Stimulated activated CD4-positive, alpha-beta T cell treated with anti-CD3 and anti-CD28 coated beads, Interleukin-2, amount 100 ng/mL, for 4 hours (primary cell): Measurements from ENCODE around the gene MAPK4.
"Not testable (repeated sequence)": the region's sequence is repeated elsewhere in the genome, so short reads cannot be mapped to it uniquely, and the experiment has no call there.

Source experiments
- DNase-seq: peaks from one replicate; pipeline ENCODE4 v3.0.0-alpha.2; 2020; ENCODE audit warnings: low read depth

Gene MAPK4

DNA sequence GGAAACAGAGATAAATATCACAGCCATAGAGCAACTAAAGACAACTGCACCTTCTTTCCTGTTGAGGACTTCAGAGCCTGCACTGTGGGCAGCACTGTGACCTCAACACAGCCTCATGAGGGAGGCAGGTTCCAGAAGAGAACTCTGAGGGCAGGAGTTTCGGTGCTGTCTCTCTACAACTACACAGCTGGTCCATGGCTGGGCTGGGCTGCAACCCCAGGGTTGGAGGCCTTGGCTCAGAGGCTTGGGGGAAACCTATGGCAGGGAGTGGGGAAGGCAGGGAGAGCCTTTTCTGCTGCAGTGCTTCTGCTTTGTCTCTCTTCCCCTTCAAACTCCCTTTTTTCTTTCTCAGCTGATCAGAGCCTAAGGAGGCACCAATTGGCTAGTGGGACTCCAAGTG is 193.4 kb downstream of the MAPK4 start:
- DNase-seq: no peak

DNA sequence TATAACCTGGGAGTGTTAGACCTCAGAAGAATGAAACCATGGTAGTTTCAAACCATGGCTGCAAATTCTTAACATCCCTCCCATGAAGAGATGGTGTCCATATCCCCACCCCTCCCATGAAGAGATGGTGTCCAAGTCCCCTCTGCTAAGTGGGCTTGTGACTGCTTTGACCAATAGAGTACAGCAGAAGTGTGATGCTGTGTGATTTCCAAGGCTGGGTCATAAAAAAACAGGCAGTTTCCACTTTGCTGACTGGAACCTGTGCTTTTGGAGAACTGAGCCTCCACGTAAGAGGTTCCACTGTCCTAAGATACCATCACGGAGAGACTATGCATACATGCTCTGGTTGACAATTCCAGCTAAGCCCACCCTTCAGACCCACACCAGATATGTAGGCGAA is 194.4 kb downstream of the MAPK4 start:
- no peak for DNase-seq

DNA sequence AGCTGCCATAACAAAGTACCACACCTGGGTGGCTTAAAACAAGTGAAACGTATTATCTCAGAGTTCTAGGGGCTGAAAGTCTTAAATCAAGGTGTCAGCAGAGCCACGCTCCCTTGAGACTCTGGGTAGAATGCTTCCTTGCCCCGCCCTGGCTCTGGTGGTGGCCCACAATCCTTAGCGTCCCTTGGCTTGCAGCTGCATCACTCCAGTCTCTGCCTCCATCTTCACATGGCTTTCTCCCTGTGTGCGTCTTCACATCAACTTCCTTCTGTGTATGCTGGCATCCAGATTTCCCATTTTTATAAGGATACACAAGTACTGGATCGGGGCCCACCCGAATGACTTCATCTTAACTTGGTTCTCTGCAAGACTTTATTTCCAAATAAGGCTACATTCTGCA is 197.5 kb downstream of the MAPK4 start:
- no peak for DNase-seq

DNA sequence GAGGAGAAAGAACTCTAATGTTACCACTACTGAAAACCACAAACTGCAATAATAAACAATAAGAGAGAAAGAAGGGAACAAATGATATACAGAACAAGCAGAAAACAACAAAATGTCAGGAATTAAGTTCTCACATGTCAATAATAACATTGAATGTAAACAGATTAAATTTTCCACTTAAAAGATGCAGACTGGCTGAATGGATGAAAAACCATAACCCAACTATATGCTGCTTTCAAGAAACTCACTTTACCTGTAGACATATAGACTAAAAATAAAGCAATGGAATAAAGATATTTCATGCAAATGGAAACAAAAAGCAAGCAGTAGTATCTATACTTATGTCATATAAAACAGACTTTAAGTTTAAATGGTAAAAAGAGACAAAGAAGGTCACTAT is 209.6 kb downstream of the MAPK4 start:
- no peak for DNase-seq

DNA sequence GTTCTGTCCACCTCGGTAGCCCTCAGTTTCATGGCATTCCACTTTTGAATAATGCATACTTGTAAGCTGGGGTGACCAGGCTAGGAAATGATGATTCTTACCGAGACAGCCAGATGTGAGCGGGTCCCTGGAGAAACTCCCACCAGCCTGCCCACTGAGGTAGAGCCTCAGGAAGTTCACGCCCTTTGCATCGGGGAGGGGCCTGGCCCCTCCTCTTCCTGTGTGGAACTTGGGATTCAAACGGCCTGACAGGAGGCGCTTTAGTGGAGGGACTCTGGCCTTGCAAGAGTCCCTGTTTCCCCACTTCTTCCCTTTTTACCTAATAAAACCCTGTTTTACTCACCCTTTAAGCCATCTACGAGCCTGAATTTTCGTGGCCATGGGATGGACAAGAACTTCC is 215.3 kb downstream of the MAPK4 start:
- DNase-seq: no peak

DNA sequence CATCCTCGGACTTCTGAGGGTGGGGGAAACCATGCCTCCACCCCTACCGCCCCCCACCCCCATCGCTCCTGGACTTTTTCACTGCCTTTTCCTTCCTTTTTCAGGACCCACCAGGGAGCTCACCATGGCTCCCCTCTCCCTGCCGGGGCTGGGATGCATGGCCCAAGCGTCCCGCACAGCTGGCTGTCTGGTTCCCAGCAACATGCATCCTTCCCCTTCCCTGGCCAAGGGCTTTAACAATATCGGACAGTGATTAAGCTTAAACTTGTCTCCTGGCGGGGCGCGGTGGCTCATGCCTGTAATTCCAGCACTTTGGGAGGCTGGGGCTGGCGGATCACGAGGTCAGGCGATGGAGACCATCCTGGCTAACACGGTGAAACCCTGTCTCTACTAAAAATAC is 215.8 kb downstream of the MAPK4 start:
- DNase-seq: no peak

DNA sequence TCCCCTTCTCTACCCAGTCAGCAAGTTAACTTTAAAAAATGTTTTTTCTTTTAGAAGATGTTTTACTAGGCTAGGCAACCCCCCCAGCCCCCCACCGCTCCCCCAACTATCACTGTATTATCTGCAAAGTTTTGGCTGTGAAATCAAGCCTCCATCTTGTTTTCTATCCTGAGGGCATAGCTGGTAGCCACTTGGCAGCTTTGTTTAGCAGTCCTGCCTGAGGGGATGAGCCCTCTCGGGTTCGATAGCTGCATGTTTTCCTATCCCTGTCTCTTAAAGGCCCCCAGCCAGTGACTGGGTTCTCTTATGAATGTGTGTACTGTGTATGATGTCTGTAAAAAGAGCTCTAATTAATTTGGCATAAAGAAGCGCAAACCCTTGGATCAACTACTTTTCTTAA is 216.5 kb downstream of the MAPK4 start:
- no peak for DNase-seq

DNA sequence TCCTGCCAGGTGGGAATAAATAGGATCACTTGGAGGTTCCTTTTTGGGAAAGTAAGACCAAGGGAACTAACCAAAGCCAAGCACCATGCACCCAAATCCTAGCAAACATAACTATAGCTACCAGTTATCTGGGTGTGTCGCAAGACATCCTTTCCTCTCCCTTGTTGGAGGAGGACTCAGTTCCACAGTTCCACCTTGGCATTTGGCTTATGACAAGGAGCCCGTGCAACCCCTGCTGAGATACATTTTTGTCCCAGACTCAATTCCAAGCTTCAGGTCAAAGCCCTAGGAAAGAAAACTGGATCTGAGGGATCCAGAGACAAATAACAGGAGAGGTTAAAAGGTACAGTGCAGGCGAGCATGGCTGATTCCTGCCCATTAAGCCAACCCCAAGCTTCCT is 219.1 kb downstream of the MAPK4 start:
- not testable (repeated sequence) for DNase-seq
